ENCODE results near the gene ERH.

DNA sequence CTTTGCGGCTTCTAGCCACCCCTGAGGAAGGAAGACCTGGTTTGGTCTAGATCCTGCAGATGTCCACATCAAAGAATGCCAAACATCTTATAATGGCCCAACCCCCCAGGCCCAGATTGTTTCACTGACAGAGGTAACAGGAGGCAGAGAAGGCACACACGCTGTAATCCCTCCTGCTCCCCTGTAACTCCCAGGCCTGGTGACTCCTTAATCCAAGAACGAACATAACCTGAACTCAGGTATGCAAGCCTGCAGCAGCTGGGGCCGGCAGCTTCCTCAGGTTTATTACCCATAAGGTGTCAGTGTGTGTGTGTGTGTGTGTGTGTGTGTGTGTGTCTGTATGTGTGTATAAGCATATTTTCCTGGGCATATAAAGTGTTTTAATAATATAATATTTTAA, 52.7 kb downstream of the ERH start:
- TF ChIP-seq, protein P1, sequence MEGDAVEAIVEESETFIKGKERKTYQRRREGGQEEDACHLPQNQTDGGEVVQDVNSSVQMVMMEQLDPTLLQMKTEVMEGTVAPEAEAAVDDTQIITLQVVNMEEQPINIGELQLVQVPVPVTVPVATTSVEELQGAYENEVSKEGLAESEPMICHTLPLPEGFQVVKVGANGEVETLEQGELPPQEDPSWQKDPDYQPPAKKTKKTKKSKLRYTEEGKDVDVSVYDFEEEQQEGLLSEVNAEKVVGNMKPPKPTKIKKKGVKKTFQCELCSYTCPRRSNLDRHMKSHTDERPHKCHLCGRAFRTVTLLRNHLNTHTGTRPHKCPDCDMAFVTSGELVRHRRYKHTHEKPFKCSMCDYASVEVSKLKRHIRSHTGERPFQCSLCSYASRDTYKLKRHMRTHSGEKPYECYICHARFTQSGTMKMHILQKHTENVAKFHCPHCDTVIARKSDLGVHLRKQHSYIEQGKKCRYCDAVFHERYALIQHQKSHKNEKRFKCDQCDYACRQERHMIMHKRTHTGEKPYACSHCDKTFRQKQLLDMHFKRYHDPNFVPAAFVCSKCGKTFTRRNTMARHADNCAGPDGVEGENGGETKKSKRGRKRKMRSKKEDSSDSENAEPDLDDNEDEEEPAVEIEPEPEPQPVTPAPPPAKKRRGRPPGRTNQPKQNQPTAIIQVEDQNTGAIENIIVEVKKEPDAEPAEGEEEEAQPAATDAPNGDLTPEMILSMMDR (IDR thresholded peaks at IDR 0.05) = no peak
- TF ChIP-seq POLR2AphosphoS5 (IDR thresholded peaks at IDR 0.05; ENCODE audit: low read depth, low read length) (no peak), SIN3A (IDR thresholded peaks at IDR 0.05; ENCODE audit: borderline replicate concordance, insufficient read depth, low read depth, low read length) (no peak)
- TF ChIP-seq, protein P2, sequence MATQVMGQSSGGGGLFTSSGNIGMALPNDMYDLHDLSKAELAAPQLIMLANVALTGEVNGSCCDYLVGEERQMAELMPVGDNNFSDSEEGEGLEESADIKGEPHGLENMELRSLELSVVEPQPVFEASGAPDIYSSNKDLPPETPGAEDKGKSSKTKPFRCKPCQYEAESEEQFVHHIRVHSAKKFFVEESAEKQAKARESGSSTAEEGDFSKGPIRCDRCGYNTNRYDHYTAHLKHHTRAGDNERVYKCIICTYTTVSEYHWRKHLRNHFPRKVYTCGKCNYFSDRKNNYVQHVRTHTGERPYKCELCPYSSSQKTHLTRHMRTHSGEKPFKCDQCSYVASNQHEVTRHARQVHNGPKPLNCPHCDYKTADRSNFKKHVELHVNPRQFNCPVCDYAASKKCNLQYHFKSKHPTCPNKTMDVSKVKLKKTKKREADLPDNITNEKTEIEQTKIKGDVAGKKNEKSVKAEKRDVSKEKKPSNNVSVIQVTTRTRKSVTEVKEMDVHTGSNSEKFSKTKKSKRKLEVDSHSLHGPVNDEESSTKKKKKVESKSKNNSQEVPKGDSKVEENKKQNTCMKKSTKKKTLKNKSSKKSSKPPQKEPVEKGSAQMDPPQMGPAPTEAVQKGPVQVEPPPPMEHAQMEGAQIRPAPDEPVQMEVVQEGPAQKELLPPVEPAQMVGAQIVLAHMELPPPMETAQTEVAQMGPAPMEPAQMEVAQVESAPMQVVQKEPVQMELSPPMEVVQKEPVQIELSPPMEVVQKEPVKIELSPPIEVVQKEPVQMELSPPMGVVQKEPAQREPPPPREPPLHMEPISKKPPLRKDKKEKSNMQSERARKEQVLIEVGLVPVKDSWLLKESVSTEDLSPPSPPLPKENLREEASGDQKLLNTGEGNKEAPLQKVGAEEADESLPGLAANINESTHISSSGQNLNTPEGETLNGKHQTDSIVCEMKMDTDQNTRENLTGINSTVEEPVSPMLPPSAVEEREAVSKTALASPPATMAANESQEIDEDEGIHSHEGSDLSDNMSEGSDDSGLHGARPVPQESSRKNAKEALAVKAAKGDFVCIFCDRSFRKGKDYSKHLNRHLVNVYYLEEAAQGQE (IDR thresholded peaks at IDR 0.05; ENCODE audit: insufficient read depth in 1 of 2, low read depth in 2 of 2, low read length in 1 of 2) = no peak

Data from Panc1 (cell line).